ENCODE results near the gene GNA12. TPM values are rescaled to one million over a fixed set of nuclear protein-coding genes. Genes with fewer than 3 reads are reported as not detected.

Gene GNA12
- 24.1 and 24.8 TPM in 2 replicates for total RNA-seq

GRCh38 chr7:2844153-2845033, at the start of gene GNA12:
Gene GNA12 (minus strand): TSS chr7:2844308. CDS start chr7:2844161, 147 bp downstream.

GRCh38 chr7:2687881-2688318, 156.2 kb downstream of the GNA12 start, which contains the start of gene AMZ1:
Gene AMZ1 (plus strand): TSS chr7:2688202. CDS start chr7:2700452, 12,250 bp downstream.

Other genes starting within 250 kb of the GNA12 start
- 12.6 and 16.6 TPM in 2 replicates for gene TTYH3, start 212.3 kb downstream of the GNA12 start, total RNA-seq
- gene AMZ1, start 156.1 kb downstream of the GNA12 start, total RNA-seq = 0.65 and 0.86 TPM in 2 replicates
- under 0.01 TPM in 1 of 2 replicates, not detected in the other for gene CARD11, start 199.6 kb upstream of the GNA12 start, total RNA-seq

Data from articular chondrocyte of knee joint (primary cell).